ENCODE results near the gene LUZP2. TPM values are rescaled to one million over a fixed set of nuclear protein-coding genes. Genes with fewer than 3 reads are reported as not detected.

Gene LUZP2
- total RNA-seq, 4 donors from 2014 or later = 0.16 to 0.17 TPM; not detected in 2

DNA sequence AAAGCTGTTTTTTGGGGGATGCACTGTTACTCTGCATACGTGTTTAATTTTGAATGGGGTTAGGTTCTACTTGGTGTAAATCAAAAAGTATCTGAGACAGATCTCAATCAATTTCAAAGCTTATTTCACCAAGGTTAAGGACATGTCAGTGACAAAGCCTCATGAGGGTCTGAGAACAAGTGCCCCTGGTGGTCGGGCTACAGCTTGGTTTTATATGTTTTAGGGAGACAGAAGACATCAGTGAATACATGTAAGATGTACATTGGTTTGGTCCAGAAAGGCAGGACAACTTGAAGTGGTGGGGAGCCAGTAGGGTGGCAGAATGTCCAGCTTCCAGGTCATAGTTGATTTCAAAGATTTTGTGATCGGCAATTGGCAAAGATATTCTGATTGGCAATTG, 262.9 kb downstream of the LUZP2 start:
- H3K4me1 ChIP-seq = no peaks in the 10 kb centered on the region
- no peak overlapping the region for H3K27ac ChIP-seq
- WGBS, 2 donors (ENCODE audit: low coverage in 1 of 2) = 80 to 86% methylated on average over 2 to 3 of the region's 3 CpGs
- H3K9me3 ChIP-seq = no peaks in the 10 kb centered on the region
- H3K36me3 ChIP-seq = no peaks in the 10 kb centered on the region
- no peaks in the 10 kb centered on the region for H3K27me3 ChIP-seq
- H3K4me3 ChIP-seq = no peak overlapping the region
- TF ChIP-seq EP300 (IDR thresholded peaks at IDR 0.05) (no peak), POLR2AphosphoS5 (IDR thresholded peaks at IDR 0.05) (no peak), POLR2A (IDR thresholded peaks at IDR 0.05) (no peak)
- TF ChIP-seq, protein P1, sequence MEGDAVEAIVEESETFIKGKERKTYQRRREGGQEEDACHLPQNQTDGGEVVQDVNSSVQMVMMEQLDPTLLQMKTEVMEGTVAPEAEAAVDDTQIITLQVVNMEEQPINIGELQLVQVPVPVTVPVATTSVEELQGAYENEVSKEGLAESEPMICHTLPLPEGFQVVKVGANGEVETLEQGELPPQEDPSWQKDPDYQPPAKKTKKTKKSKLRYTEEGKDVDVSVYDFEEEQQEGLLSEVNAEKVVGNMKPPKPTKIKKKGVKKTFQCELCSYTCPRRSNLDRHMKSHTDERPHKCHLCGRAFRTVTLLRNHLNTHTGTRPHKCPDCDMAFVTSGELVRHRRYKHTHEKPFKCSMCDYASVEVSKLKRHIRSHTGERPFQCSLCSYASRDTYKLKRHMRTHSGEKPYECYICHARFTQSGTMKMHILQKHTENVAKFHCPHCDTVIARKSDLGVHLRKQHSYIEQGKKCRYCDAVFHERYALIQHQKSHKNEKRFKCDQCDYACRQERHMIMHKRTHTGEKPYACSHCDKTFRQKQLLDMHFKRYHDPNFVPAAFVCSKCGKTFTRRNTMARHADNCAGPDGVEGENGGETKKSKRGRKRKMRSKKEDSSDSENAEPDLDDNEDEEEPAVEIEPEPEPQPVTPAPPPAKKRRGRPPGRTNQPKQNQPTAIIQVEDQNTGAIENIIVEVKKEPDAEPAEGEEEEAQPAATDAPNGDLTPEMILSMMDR (IDR thresholded peaks at IDR 0.05) = no peak
- no peak for ATAC-seq

DNA sequence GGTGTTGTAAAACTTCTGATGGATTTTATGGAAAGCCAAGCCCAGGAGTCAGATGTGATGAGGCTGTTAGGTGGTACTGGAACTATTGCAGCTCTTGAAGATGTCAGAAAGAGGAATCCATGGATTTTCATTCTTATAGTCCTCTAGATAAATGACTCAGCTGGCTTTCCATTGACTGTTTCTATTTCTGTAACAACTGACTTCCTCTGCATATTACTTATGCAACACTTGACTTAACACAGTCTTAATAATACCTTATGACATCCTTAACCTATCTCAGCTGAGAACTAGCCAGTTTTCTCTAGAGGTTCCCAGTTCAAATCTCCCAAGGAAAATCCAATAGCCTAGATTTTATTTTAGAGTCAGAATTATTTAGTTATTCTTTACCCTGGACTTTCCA, 263.8 kb downstream of the LUZP2 start:
- Histone ChIP-seq H3K4me1 (no peaks in the 10 kb centered on the region), H3K36me3 (no peaks in the 10 kb centered on the region), H3K27me3 (no peaks in the 10 kb centered on the region), H3K9me3 (no peaks in the 10 kb centered on the region), H3K27ac (no peak overlapping the region), H3K4me3 (no peak overlapping the region)
- no peak for TF ChIP-seq POLR2A (IDR thresholded peaks at IDR 0.05)
- no peak for TF ChIP-seq POLR2AphosphoS5 (IDR thresholded peaks at IDR 0.05)
- TF ChIP-seq, protein P1 (IDR thresholded peaks at IDR 0.05) = no peak
- no peak for TF ChIP-seq EP300 (IDR thresholded peaks at IDR 0.05)
- no peak for ATAC-seq

DNA sequence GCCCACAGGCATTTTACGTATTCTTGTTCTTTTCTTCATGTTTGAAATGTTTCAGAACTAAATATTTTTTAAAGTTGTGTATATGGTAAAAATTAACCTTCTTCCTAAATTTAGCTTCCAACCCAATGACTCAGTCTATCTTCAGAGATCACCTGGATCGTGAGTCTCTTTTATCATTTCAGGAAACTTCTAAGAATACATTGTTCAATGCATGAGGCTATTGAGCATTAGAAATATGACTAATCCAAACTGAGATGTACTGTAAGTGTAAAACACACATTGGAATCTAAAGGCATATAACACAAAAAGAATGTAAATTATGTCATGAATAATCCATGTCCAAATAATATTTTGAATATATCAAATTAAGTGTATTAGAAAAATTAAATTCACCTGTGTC, 265.2 kb downstream of the LUZP2 start:
- WGBS, 2 donors (ENCODE audit: low coverage in 1 of 2) = 89 to 93% methylated on average over 2 of the region's 2 CpGs
- ATAC-seq = no peak
- H3K36me3 ChIP-seq = no peaks in the 10 kb centered on the region
- no peaks in the 10 kb centered on the region for H3K4me1 ChIP-seq
- H3K27ac ChIP-seq = no peak overlapping the region
- no peaks in the 10 kb centered on the region for H3K9me3 ChIP-seq
- H3K27me3 ChIP-seq = no peaks in the 10 kb centered on the region
- TF ChIP-seq POLR2A (IDR thresholded peaks at IDR 0.05) (no peak), EP300 (IDR thresholded peaks at IDR 0.05) (no peak), POLR2AphosphoS5 (IDR thresholded peaks at IDR 0.05) (no peak)
- TF ChIP-seq, protein P1 (IDR thresholded peaks at IDR 0.05) = no peak
- H3K4me3 ChIP-seq = no peak overlapping the region

DNA sequence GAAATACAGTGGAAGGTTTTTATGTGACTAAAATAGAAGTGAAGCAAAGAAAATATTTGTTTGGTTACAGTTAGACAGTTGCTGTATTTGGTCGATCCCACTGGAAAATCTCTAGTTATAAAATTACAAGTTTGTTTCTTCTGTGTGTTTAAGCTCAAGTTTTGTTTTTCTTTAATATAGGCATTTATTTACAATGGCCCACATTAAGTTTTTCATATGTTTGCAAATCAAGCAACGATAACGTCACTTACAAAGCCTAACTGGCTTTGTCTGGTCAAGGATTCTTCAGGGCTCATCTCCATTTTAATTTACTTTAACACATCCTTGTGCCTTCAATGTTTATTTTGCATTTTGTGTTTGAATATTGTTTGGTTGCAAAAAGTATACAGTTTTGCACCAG, 270.6 kb downstream of the LUZP2 start:
- TF ChIP-seq POLR2A (IDR thresholded peaks at IDR 0.05) (no peak), EP300 (IDR thresholded peaks at IDR 0.05) (no peak), POLR2AphosphoS5 (IDR thresholded peaks at IDR 0.05) (no peak)
- TF ChIP-seq, protein P1 (IDR thresholded peaks at IDR 0.05) = no peak

DNA sequence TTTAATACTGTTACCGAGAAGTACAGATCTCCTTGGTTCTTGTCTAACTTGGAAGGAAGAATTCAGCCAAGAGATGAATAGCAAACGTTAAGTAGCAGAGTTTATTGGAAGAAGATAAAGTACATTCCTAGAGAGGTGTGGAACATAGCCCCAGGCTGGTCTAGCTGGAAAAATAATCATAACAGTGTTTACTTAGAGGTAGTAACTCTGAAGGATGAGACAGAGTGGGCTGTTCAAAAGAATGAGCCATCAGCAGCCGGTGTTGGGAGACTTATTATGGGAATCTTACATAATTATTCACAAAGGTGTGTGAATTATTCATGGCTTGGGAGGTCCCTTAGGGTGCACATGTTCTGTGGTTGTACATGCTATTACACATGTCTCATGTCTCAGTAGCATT, 276.5 kb downstream of the LUZP2 start:
- no peak for TF ChIP-seq EP300 (IDR thresholded peaks at IDR 0.05)
- no peak for TF ChIP-seq POLR2AphosphoS5 (IDR thresholded peaks at IDR 0.05)
- TF ChIP-seq, protein P1 (IDR thresholded peaks at IDR 0.05) = no peak
- Histone ChIP-seq H3K36me3 (no peaks in the 10 kb centered on the region), H3K4me1 (no peaks in the 10 kb centered on the region), H3K27ac (no peak overlapping the region), H3K27me3 (no peaks in the 10 kb centered on the region), H3K9me3 (no peaks in the 10 kb centered on the region), H3K4me3 (no peak overlapping the region)
- ATAC-seq = no peak
- WGBS, 2 donors (ENCODE audit: low coverage in 1 of 2) = 74 to 86% methylated on average over 3 of the region's 3 CpGs

More for the DNA sequence above, 270.6 kb downstream of the LUZP2 start:
- Histone ChIP-seq H3K27me3 (no peaks in the 10 kb centered on the region), H3K4me1 (no peaks in the 10 kb centered on the region), H3K4me3 (no peak overlapping the region), H3K36me3 (no peaks in the 10 kb centered on the region), H3K9me3 (no peaks in the 10 kb centered on the region), H3K27ac (no peak overlapping the region)
- WGBS, 2 donors (ENCODE audit: low coverage in 1 of 2) = 58 to 63% methylated on average over 3 of the region's 3 CpGs
- ATAC-seq = no peak

All from gastroesophageal sphincter (tissue), 4 donors.